Prostate gland (tissue), 2 donors: ENCODE measurements around the gene HERC6. TPM values are rescaled to one million over a fixed set of nuclear protein-coding genes. Genes with fewer than 3 reads are reported as not detected.

ENCODE experiments used
- DNase-seq: peaks from one replicate; pipeline ENCODE4 v3.0.0-alpha.2; 2019; ENCODE audit warnings: low spot score
- H3K27ac ChIP-seq, 2 donors: fragments of 200-600 bp; sonication (generic); 2 replicates each; pipeline ENCODE4 v1.5.1; 2017 to 2019
- H3K27me3 ChIP-seq: fragments of 200-600 bp; sonication (generic); replicated peaks from 2 replicates; pipeline ENCODE4 v1.5.1; 2019; ENCODE audit not compliant: insufficient read depth
- H3K36me3 ChIP-seq, 2 donors: fragments of 200-600 bp; sonication (generic); 1 replicate in 1 of 2; 2 replicates in 1 of 2; pipeline versions ENCODE4 v1.5.1 to v1.8.1; 2017 to 2019
- H3K4me1 ChIP-seq: fragments of 200-600 bp; sonication (generic); replicated peaks from 2 replicates; pipeline ENCODE4 v1.5.1; 2019
- H3K4me3 ChIP-seq, 2 donors: fragments of 200-600 bp; sonication (generic); 2 replicates each; pipeline ENCODE4 v1.5.1; 2017 to 2019
- H3K9me3 ChIP-seq: fragments of 200-600 bp; sonication (generic); 2 replicates; pipeline ENCODE4 v1.5.1; 2017
- POLR2A ChIP-seq: fragments of 450-650 bp; IDR thresholded peaks from one replicate; pipeline ENCODE4 v1.6.1; 2016; ENCODE audit warnings: antibody characterized with exemption, mild to moderate bottlenecking
- POLR2AphosphoS5 ChIP-seq: sonication (generic); formaldehyde crosslinking; IDR thresholded peaks from one replicate; pipeline ENCODE4 v1.6.1; 2017; ENCODE audit warnings: antibody characterized with exemption
- WGBS: methylation state at CpG from one replicate; pipeline ENCODE4 v1.1.5; 2018; 5-methylcytosine and 5-hydroxymethylcytosine counted together
- intact Hi-C: fragments of 100-400 bp; cut with DNase I; formaldehyde crosslinking; loops from one replicate; pipeline ENCODE4 v1.14.2; 2022
- total RNA-seq, 2 donors: library from RNA; depleted of rRNA; stranded (reverse); fragments of >200 nt; gene quantifications; one replicate each; pipeline ENCODE4 v1.1.0, GENCODE V29; 2016
- TF ChIP-seq, protein P1 (sequence below), 4 experiments: fragments of 200-600 bp in 2 of 4; fragments of 450-650 bp in 2 of 4; sonication (generic) in 2 of 4; IDR thresholded peaks; 1 replicate in 3 of 4; 2 replicates in 1 of 4; pipeline ENCODE4 v1.5.1; 2016 to 2019; ENCODE audit warnings: antibody characterized with exemption in 4 of 4, mild to moderate bottlenecking in 2 of 4, moderate library complexity in 2 of 4

The HERC6 gene
- total RNA-seq, 2 donors from 2014 or later = 16.0 to 20.6 TPM

DNA sequence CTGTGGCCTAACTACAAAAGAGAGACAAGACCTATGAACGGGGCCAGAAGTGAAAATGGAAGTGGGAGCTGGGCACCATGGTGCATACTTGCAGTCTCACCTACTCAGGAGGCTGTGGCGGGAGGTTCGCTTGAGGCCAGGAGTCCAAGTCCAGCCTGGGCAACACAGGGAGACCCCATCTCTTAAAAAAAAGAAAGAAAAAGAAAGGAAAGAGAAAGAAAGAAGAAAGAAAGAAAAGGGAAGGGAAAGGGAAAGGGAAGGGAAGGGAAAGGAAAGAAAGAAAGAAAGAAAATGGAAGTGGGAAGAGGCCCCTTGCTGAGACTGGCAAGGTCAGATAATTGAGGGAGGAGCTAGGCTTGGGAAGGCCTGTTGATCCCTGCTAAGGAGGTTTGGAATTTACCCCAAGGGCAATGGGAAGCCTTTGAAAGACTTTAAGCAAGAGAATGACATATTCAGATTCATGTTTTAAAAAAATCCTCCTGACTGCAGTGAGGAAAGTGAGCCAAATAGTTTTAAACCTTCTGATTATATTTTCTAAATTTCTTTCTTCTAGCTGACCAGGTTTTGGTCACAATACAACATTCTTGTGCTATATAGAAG lies 60.6 kb downstream of the HERC6 start:
- WGBS = 96% methylated on average over 3 of the region's 3 CpGs
- intact Hi-C loops = no loop called here

DNA sequence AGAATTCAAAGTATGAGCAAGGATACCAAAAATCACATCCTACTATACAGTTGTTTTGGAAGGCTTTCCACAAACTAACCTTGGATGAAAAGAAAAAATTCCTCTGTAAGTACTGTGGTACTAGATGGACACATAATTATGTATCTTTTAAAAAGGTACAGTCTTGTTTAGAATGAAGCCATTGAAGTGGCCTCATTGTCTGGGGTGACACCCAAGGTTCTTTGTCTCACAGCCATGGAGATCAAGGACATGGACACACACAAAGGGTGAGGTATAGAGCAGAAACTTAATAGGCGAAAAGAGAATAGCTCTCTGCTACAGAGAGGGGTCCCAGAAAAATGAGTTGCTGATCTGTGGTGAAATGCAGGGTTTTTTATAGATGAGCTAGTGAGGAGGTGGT lies 61.5 kb downstream of the HERC6 start:
- TF ChIP-seq, protein P1, sequence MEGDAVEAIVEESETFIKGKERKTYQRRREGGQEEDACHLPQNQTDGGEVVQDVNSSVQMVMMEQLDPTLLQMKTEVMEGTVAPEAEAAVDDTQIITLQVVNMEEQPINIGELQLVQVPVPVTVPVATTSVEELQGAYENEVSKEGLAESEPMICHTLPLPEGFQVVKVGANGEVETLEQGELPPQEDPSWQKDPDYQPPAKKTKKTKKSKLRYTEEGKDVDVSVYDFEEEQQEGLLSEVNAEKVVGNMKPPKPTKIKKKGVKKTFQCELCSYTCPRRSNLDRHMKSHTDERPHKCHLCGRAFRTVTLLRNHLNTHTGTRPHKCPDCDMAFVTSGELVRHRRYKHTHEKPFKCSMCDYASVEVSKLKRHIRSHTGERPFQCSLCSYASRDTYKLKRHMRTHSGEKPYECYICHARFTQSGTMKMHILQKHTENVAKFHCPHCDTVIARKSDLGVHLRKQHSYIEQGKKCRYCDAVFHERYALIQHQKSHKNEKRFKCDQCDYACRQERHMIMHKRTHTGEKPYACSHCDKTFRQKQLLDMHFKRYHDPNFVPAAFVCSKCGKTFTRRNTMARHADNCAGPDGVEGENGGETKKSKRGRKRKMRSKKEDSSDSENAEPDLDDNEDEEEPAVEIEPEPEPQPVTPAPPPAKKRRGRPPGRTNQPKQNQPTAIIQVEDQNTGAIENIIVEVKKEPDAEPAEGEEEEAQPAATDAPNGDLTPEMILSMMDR (IDR thresholded peaks at IDR 0.05) = no peak
- TF ChIP-seq POLR2A (no peak), POLR2AphosphoS5 (no peak)
- WGBS = 96% methylated on average over 1 of the region's 1 CpG
- intact Hi-C loops = no loop called here
- Histone ChIP-seq H3K27ac (no peak overlapping the region), H3K4me1 (no peaks in the 10 kb centered on the region), H3K27me3 (no peaks in the 10 kb centered on the region), H3K9me3 (no peaks in the 10 kb centered on the region), H3K36me3 (no peaks in the 10 kb centered on the region), H3K4me3 (no peak overlapping the region)
- no peak for DNase-seq

More for the DNA sequence above, 60.6 kb downstream of the HERC6 start:
- no peaks in the 10 kb centered on the region for H3K36me3 ChIP-seq
- no peak overlapping the region for H3K4me3 ChIP-seq
- DNase-seq = no peak
- H3K27ac ChIP-seq = no peak overlapping the region
- H3K9me3 ChIP-seq = no peaks in the 10 kb centered on the region
- TF ChIP-seq POLR2AphosphoS5 (no peak), POLR2A (no peak)
- TF ChIP-seq, protein P1 (IDR thresholded peaks at IDR 0.05) = no peak
- H3K4me1 ChIP-seq = no peaks in the 10 kb centered on the region
- H3K27me3 ChIP-seq = no peaks in the 10 kb centered on the region

DNA sequence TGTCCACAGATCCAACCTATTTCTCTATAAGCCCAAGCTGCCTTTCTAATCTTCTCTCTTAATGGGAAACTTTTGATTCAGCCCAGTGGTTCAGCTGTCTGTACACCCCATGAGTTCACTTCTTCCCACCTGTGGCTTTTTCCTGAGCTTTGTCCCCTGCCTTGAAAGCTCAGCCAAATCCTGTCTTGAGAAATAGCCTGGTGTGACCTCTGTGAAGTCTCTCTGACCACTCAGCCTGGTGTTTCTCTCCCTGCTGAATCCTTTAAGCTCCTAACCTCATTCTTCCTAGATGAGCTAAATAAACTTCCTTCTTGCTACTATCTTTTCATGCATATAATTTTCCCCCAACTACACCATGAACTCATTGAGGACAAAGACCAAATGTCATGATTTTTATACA lies 63.0 kb downstream of the HERC6 start:
- no peak overlapping the region for H3K27ac ChIP-seq
- intact Hi-C loops = no loop called here
- no peaks in the 10 kb centered on the region for H3K36me3 ChIP-seq
- H3K4me1 ChIP-seq = no peaks in the 10 kb centered on the region
- H3K9me3 ChIP-seq = no peaks in the 10 kb centered on the region
- no peak for TF ChIP-seq POLR2A
- TF ChIP-seq POLR2AphosphoS5 = no peak
- TF ChIP-seq, protein P1 (IDR thresholded peaks at IDR 0.05) = no peak
- no peak overlapping the region for H3K4me3 ChIP-seq
- no peak for DNase-seq
- H3K27me3 ChIP-seq = no peaks in the 10 kb centered on the region

DNA sequence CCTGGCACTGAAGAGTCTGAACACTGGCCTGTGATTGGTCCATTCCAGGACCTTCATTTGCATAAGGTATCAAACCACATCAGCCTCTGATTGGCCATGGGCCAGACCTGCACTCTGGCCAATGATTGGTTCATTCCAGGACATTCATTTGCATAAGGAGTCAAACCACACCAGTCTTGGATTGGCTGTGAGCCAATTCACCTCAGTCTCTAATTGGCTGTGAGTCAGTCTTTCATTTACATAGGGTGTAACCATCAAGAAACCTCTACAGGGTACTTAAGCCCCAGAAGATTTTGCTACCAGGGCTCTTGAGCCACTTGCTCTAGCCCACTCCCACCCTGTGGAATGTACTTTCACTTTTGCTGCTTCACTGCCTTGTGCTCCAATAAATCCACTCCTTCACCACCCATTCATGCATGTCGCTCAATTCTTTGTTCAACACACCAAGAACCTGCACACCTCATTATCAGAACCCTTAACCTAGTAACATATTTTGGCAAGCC lies 64.1 kb downstream of the HERC6 start:
- intact Hi-C loops = no loop called here
- 97% methylated on average over 1 of the region's 1 CpG for WGBS

More for the DNA sequence above, 64.1 kb downstream of the HERC6 start:
- H3K9me3 ChIP-seq = no peaks in the 10 kb centered on the region
- no peaks in the 10 kb centered on the region for H3K36me3 ChIP-seq
- no peak for DNase-seq
- no peak overlapping the region for H3K27ac ChIP-seq
- no peaks in the 10 kb centered on the region for H3K27me3 ChIP-seq
- H3K4me1 ChIP-seq = no peaks in the 10 kb centered on the region
- H3K4me3 ChIP-seq = no peak overlapping the region
- TF ChIP-seq POLR2A (no peak), POLR2AphosphoS5 (no peak)
- TF ChIP-seq, protein P1 (IDR thresholded peaks at IDR 0.05) = no peak
